Tongue (tissue), 2 donors: ENCODE results near the gene OR1L8. TPM values are rescaled to one million over a fixed set of nuclear protein-coding genes. Genes with fewer than 3 reads are reported as not detected.
"Not testable (repeated sequence)": the region's sequence is repeated elsewhere in the genome, so short reads cannot be mapped to it uniquely, and the experiment has no call there.

Source experiments
- DNase-seq: peaks from one replicate; pipeline ENCODE4 v3.0.0-alpha.2; 2015
- total RNA-seq: library from RNA; depleted of rRNA; stranded (reverse); fragments of >200 nt; gene quantifications from one replicate; pipeline ENCODE4 v1.2.3, GENCODE V29; 2014

OR1L8 gene, protein sequence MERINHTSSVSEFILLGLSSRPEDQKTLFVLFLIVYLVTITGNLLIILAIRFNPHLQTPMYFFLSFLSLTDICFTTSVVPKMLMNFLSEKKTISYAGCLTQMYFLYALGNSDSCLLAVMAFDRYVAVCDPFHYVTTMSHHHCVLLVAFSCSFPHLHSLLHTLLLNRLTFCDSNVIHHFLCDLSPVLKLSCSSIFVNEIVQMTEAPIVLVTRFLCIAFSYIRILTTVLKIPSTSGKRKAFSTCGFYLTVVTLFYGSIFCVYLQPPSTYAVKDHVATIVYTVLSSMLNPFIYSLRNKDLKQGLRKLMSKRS
- not detected for total RNA-seq

DNA sequence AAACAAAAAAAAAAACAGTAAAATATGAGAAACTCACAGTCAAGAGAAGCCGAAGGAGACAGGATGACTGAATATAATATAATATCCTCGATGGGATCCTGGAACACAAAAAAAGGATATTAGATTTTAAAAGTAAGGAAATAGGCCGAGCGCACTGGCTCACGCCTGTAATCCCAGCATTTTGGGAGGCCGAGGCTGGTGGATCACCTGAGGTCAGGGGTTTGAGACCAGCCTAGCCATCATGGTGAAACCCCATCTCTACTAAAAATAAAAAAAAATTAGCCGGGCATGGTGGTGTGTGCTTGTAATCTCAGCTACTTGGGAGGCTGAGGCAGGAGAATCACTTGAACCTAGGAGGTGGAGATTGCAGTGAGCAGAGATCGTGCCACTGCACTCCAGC is at the start of gene OR1L8:
TSS of gene OR1L8 (minus strand) at position 101 of the 400 bp plus-strand sequence. CDS start 14,907 bp downstream, outside the sequence.
- not testable (repeated sequence) for DNase-seq

DNA sequence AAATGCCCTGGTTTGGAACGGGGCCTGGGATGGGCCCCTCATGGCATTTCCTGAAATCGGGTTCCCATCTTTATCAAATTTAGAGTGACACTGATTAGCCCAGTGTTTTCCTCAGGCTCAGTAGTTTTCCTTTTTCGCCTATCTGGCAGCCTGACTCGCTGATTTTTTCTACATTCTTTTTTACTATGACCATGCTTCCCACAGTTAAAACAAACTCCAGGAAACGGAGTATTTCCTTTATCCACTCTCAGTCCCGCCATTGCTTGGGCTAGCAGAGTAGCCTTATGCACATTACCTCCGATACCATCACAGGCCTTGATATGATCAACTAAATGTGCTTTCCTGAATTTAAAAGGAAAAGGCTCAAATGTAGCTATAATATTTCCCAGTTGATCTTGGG is 36.8 kb upstream of the OR1L8 start:
- no peak for DNase-seq

DNA sequence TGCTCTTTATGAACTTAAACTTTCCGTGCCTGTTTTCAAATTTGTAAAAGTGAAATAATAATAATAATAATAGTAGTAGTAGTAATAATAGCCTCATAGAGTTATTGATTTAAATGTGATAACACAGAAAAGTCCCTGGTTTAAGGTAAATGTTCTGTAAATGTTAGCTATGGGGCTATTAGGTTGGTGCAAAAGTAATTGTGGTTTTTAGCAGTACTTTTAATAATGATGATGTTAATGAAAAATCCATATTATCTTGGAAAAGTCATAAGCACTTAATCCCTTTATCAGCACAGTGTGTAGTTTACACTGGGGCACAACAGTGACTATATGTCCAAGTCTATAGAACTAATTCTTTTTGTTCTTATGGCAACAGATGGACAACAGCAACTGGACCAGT is 31.2 kb upstream of the OR1L8 start, which contains the start of gene OR1Q1:
TSS of gene OR1Q1 (plus strand) at position 377 of the 400 bp plus-strand sequence. CDS start at position 377, 0 bp downstream.
- no peak for DNase-seq

DNA sequence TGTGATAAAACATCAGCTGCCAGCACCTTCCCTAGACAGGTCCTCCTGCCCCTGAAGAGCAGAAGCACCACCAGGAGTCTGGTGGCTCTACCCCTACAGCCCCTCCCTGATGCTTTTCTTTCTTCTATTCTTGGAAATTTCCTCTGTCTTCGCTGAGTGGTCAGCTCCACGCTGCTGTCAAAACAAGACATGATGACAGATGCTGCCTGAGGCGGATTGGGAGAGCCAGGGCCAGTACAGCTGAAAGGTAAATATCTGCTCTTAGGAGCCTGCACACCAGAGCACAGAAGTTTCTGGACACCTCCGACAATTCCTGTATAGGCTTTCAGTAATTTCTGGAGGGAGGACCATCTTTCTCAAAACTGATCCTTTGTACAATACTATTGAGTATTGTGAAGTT is 26.6 kb upstream of the OR1L8 start:
- DNase-seq, result no peak

DNA sequence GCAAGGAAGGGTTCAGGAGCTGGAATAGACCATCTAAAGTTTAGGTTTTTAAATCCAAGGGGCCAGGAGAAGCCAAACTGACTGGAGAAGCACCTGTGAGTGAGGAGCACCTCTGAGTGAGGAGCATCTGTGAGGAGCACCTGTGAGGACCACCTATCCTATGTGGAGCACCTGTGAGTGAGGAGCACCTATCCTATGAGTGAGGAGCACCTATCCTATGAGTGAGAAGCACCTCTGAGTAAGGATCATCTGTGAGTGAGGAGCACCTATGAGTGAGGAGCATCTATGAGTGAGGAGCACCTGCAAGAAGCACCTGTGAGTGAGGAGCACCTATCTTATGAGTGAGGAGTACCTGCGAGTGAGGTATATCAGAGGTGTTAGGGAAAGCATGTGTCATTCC is 23.4 kb upstream of the OR1L8 start:
- no peak for DNase-seq

DNA sequence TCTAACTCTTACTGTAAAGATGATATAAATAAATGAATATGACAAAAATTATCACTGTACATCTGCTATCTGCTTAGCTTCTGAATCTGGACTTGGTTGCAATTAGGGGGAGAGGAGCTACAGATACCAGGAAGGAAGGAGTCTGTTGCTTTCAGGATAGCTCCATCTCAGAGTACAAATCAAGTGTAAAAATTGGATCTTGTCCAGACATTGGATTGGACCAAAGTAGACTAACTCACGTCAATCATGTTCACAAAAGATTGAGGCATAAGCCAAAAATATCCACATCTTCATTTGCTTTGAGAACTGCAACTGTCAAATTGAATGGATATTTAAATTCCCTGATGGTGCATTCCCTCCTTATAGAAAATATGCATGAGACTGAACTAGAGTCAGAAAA is 22.5 kb upstream of the OR1L8 start:
- DNase-seq, result no peak

DNA sequence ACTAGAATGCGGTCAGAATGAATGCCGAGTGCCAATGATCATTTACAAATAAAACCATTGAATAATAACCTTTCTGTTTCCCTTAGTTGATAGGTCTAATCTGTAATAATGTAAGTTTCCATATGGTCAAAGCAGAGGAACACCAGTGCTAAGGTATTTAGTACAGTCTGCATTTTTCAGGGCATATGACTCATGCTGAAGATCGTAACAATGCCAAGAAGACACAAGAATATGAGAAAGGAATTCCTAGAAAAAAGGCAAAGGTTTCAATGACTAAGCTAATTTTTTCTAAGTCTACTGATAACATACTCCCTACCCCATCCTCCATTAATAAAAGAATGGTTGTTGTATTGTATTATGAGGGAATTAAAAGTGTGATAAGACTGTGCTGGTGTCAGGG is 2.8 kb downstream of the OR1L8 start:
- DNase-seq, result no peak

DNA sequence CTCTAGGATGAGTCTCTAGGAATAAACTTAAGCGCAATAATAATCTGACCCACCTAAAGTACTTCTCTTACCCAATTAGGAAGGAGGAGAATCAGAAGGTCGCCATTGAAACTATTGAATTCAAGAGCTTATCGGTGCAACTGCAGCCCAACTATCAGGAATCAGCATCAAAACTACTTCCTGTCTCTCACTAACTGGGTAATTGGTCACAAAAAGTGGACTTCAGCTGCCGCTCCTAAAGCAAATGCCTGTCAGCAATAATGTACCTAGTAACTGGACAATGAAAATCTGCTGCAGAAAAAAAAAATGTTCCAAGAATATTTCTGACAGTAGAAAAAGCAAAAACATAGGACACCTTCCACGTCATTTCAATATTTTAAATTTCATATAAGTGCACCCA is 3.3 kb downstream of the OR1L8 start:
- DNase-seq, result no peak

DNA sequence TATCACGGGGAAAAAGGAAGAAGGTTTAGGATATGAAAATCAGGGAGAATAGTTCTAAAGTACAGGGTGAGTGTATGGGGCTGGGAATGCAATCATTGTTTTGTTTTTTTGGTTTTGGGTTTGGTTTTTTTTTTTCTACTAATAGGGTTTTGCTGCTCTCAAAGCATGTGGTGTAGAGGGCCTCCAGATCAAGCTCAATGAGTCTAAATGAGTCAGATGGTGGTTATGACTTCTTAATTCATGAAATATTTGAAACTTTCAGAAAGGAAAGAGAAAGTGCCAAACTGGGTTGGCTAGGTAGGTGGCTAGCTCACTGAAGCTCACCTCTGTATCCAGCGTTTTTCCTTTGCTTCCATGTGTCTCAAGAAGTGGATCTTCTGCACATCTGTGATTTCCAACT is 10.7 kb downstream of the OR1L8 start:
- no peak for DNase-seq

DNA sequence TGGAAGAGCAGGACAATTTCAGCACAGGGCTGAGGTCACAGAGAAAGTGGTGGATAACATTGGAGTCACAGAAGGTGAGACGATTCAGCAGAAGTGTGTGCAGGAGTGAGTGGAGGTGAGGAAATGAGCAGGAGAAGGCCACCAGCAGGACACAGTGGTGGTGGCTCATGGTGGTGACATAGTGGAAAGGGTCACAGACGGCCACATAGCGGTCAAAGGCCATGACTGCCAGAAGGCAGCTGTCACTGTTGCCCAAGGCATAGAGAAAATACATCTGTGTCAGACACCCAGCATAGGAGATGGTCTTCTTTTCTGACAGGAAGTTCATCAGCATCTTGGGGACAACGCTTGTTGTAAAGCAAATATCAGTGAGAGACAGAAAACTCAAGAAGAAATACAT is 15.3 kb downstream of the OR1L8 start:
- DNase-seq, result no peak

DNA sequence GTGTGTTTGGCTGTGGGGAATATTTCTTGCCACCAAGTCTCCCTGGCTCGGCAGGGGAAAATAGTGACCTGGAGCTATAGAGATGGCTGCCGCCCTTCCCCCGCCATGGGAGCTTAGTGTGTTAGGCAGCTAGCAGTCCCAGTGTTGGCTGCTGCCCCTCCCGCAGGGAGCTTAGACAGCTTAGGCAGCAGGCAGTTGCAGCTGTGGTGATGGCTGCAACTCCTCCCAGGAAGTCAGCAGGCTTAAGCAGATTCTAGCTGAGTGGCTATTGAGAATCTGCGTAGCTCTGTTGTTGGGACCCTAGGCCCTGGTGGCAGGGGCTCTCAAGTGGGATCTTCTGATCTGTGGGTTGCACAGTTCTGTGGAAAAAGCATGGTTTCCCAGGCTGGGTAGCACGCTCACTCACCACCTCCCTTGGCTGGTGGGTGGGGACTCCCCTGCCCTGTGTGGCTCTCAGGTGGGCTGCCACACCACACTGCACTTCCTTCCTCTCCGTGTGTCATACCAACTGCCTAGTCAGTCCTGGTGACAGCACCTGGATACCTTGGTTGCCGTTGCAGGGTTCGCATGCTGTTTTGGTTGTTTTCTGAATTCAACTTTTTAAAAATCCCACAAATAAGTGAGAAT is 20.9 kb downstream of the OR1L8 start:
- no peak for DNase-seq

DNA sequence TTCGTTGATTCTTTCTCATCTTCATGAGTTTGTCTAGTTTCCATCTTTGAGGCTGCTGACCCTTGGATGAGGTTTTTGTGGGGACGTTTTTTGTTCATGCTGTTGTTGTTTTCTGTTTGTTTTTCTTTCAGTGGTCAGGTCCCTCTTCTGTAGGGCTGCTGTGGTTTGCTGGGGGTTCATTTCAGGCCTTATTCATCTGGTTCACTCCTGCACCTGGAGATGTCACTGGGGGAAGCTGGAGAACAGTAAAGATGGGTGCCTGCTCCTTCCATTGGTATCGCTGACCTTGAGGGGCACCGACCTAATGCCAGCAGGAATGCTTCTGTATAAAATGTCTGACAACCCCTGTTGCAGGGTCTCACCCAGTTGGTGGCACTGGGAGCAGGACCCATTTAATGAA is 21.7 kb downstream of the OR1L8 start:
- DNase-seq, result no peak

DNA sequence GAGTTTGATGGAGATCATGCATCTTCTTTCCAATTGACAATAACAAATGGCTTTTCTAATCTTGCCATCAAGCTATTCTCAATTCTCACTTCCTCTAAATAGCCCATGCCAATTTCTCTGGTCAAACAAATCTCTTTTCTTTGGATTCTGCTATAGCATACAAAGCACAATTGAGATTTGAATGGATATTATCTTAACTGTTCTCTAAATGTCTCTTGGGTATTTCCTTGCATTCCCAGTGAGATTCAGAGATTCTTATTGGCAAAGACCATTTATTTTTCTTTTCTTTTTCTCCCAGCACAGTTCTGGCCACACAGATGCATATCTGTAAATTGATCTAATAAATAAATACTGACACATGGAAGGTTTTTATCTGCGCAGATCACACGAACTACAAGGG is 30.4 kb downstream of the OR1L8 start, which contains the start of gene OR1N2:
TSS of gene OR1N2 (plus strand) at position 301 of the 400 bp plus-strand sequence. CDS start 100 bp downstream, outside the sequence.
- DNase-seq, result no peak

DNA sequence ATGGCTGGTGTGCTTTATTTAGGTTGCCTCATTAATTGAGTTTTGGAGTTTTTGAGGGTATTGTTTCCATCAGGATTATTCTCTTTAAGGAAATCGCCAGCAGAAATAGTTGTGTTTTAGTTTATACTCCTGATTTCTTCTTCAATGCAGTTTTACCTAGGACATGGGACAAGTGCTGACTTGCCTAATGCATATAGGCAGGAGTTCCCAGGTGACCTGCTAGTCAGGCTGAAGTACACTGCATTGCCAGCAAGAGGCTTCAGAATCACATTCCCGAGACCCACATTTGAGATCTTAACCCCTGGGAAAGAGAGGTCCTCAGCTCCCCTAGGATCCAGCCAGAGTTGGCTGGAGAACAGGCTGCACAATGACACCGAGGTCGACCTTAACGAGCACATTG is 31.8 kb downstream of the OR1L8 start:
- no peak for DNase-seq

DNA sequence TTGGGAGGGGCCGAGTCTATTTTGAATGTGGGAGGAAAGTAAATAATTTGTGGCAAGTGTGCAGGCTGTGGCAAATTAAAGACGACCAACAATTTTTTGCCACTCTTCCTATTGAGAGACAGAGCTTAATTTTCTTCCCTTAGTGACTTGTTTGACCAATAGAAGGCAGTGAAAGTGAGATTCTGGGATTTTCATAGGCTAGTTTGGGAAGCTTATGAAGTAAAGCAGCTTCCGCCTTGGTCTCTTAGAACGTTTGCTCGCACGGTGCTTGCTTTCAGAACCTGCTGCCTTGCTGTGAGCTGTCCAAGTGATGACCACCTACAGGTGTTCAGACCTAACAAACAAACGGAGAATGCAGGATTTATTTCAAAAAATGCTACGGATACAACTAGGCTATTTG is 37.0 kb downstream of the OR1L8 start:
- DNase-seq, result no peak

DNA sequence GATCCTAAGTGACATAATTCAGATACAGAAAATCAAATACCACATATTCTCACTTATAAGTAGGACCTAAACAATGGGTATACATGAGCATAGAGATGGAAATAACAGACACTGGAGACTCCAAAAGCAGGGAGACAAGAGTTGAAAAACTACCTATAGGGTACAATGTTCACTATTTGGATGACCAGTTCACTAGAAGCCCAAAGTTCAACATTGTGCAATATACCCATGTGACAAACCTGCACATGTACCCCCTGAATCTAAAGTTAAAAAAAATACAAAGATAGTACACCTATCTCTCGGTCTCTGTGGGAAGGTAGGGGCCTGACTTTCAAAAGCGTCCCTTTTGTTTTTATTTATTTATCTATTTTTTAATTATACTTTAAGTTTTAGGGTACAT is 44.4 kb downstream of the OR1L8 start:
- DNase-seq, result no peak

DNA sequence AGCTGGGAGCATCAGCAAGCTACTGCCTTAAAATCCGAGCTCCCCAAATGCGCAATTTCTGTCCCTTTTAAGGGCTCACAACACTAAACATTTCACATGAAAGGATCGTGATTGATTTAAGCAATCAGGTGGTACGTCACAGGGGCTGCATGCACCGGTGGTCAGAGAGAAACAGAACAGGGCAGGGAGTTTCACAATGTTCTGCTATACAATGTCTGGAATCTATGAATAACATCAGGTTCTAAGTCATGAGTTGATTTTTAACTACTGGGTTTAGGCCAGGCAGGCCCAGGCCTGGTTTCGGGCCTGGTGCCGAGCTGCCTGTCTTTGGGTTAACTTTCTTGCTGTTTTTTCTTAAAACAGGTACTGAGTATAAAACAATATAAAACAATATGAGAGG is 46.1 kb downstream of the OR1L8 start:
- not testable (repeated sequence) for DNase-seq

DNA sequence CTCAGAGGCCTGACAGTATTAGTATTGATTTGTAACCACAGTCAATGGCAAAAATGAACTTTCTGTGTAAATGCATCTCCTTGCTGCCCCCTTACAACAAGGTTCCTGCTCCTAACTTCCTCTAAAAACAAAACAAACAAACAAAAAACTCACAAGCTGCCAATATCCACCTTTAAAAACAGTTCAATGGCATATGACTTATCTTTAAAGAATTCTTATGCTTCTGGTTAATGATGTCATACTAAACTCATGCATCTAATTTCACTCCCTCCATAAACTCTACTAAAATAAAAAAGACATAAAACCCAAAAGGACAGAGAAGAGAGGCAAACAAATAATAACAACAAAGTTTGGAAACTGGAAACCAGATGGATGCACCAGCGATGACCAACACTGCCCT is 47.0 kb downstream of the OR1L8 start:
- no peak for DNase-seq

DNA sequence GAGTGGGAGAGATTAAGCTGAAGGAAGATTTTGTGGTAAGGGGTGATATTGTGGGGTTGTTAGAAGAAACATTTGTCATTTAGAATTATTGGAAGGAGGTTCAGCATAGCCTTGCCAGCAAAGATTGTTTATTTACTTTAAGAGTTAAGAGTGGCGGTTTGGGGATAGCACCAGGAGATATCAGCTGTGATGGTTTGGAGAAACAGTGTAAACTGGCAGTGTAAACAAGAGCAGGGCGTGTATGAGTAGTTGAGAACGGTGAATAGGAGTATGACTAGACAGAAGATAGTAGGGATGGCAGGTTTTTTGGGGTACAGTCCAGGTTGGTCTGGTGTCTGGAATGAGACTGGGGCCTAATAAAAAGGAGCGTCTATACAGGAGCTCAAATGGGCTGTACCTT is 52.0 kb downstream of the OR1L8 start:
- not testable (repeated sequence) for DNase-seq

DNA sequence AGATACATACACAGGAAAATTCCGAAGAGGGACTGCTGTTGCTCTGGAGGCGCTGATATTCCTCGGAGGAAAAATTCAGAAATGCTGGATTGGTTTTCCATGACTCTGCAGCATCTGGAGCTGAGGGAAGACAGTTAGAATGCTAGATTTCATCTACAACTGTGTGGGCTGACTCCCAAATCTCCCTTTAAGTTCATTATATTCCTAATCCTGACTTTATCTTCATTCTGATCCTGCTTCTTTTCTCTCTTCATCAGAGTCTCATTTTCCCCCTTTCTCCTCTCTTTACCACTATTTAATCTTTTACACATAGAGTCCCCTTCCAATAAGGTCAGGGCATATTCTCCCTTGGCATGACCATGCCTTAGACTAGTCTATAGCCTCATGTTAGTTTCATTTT is 56.0 kb downstream of the OR1L8 start, which contains the start of gene OR1N1:
TSS of gene OR1N1 (minus strand) at position 101 of the 400 bp plus-strand sequence. CDS start at position 101, 0 bp downstream.
- DNase-seq, result no peak

DNA sequence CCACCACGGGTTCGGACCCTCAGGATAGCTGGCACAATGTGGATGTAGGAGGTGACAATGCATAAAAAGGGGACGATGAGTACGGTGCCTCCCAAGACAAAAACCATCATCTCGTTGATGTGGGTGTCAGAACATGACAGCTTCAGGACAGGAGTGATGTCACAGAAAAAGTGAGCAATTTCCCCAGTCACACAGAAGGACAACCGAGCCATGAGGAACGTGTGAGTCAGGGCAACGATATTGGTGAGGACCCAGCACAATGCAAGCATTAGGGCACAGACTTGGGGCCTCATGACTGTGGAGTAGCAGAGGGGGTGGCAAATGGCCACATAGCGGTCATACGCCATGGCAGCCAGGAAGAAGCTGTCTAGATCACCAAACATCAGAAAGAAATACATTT is 56.6 kb downstream of the OR1L8 start:
- DNase-seq, result no peak

DNA sequence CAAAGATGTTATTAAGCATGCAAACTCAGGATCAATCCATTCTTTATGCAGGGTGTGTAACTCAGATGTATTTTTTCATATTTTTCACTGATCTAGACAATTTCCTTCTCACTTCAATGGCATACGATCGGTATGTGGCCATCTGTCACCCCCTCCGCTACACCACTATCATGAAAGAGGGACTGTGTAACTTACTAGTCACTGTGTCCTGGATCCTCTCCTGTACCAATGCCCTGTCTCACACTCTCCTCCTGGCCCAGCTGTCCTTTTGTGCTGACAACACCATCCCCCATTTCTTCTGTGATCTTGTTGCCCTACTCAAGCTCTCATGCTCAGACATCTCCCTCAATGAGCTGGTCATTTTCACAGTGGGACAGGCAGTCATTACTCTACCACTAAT is 63.8 kb downstream of the OR1L8 start:
- no peak for DNase-seq

DNA sequence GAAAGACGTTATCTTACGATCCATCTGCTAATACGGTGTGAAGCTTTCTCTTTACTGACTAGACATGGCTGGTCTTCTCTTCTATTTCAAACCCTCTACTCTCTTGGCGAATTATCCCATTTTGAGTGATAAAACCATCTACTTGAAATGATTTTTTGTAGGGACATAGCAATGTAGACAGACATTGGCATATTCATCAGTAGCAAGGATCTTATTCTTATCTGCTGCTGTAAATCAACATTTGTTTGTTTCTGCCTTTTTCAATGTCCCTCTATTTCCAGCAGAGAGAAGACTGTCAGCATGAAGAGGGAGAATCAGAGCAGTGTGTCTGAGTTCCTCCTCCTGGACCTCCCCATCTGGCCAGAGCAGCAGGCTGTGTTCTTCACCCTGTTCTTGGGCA is 64.3 kb downstream of the OR1L8 start, which contains the start of gene OR1J4:
TSS of gene OR1J4 (plus strand) at position 301 of the 400 bp plus-strand sequence. CDS start at position 301, 0 bp downstream.
- DNase-seq, result no peak

DNA sequence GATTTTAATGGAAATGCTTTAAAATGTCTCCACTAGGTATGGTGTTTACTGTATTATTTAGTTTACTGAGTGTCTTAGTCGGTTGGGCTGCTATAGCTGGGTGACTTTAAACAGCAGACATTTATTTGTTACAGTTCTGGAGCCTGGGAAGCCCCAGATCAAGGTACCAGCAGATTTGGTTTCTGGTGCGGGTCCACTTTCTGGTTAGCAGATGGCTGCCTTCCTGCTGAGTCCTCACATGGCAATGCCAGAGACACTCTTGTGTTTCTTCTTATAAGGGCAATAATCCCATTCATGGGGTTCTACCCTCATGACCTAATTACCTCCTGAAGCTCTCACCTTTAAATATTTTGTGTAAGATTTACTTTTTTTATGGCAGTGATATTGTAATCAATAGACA is 65.0 kb downstream of the OR1L8 start:
- DNase-seq, result no peak
